Anterior cingulate cortex (tissue), 58 donors: ENCODE data around the gene TNNT2.
A peak's percentile ranks its signal among the peaks of the same experiment; 100 is the strongest.

Experiments
- DNase-seq, 58 donors: peaks; one replicate each; lab custom pipeline; 2025; lab: John Stamatoyannopoulos, UW

Gene TNNT2

GRCh38 chr1:201379733-201380242, 2.3 kb upstream of the TNNT2 start:
- DNase-seq = no peak

DNA sequence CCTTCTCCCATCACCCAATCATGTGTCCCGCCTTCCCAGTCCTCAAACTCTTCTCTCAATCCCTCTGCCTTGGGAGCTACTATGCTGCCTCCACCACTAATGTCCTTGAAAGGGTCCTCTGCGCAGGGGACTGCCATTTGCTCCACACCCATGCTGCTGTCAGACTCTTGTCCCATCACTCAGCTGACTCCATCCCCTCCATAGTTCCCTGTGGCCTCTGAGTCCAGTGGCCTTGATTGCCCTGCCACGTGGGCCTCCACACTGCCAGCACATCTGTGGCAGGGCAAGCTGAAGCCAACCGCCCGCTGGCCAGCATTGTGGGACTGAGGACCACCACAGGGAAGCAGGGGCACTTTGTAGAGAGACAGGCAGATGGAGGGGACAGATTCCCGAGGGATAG, 1.3 kb upstream of the TNNT2 start:
- DNase-seq = no peak

GRCh38 chr1:201376464-201377374, 761 bp downstream of the TNNT2 start:
- DNase-seq = no peak

DNA sequence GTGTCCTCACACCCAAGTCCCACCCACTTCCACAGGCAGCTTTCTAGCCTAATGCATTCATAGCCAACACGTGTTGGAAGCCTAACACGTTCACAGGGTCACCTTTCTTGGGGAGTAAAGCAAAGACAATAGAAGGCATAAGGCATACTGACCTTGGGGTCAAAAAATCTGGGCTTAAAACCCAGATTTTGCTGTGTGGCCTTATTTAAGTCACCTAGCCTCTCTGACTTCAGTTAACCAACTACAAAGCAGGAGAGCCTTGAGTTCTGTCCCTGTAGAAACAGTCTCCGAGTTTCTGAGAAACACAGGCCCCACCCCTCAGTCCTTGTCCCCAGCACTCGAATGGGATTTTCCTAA, 1.4 kb downstream of the TNNT2 start:
- DNase-seq = no peak

DNA sequence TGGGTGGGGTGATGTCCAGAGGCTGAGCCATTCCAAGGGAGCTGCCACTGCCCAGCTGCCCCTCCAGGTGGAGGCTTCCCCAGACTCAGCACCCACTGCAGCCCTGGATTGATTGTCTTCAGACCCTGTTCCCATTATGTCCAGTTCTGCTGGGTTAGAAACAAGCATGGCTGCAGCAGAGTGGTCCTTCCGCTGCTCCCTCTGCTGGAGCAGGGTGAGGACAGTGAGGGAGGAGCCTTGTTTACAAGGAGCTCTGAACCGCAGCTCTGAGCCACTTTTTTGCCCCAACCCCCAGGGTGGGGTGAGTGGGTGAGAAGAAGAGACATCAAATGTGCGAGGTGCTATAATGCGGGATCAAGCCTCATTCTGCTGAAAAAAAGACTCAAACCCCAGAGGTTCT, 2.3 kb downstream of the TNNT2 start:
- no peak for DNase-seq

DNA sequence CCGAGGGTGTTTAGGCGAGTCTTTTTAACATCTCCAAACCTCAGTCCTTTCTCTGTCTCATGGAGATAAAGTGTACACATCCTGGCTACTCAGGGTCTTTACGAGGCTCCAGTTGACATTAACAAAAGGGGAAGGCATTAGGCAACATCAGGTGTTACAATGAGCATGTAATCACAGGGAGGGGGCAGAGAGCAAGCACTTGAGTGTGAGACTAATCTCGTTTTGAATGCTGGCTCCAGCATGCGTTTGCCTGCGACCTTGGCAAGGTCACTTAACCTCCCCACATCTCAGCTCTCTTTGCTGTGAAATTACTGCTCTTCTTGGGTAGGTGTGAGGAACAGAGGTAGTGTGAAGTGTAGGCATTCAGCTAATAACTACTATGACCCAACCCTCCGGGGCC, 3.1 kb downstream of the TNNT2 start:
- no peak for DNase-seq

- no peak for DNase-seq
These were observed 5.7 kb downstream of the TNNT2 start for GRCh38 chr1:201371792-201372191.

DNA sequence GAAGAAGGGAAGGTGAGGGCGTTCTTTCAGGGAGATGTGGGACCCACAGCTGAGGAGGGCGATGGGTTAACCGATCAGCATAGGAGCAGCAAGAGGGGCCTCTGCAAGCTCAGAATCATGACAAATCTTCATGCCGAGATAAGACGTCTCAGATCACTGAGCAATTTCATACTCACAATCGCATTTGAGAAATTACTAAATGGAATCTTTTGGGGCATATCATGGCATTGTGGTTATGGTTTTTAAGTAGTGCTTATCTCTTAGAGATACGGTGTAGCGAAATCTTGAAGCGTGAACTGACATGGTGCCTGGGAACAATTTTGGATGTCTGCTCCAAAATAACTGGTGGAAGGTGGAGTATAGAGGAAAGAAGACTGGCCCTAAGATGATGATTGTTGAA, 6.2 kb downstream of the TNNT2 start:
- DNase-seq = no peak

GRCh38 chr1:201370500-201370899, 7.0 kb downstream of the TNNT2 start:
- DNase-seq = peak in 19 of 58 donors; percentile 5 to 62 (median 23)

- no peak for DNase-seq
These were observed 8.3 kb downstream of the TNNT2 start for GRCh38 chr1:201369209-201369608.

GRCh38 chr1:201366696-201367095, 10.8 kb downstream of the TNNT2 start:
- DNase-seq = no peak

DNA sequence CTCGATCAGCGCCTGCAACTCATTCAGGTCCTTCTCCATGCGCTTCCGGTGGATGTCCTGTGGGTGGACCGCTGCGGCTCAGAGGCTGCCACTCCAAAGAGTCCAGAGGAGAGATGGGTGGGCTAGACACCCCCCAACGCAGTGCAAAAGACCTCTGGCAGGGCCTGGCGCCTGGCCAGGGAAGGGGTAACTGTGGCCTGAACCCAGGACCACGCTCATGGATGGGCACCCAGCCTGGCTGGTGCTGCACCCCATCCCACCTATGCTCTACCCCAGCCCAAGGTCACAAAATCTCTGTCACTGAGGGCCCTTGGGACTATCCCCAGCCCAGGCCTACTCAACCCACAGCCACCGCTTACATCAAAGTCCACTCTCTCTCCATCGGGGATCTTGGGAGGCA, 12.2 kb downstream of the TNNT2 start:
- no peak for DNase-seq

- DNase-seq = peak in 1 of 58 donors; percentile 17
These were observed 12.7 kb downstream of the TNNT2 start for GRCh38 chr1:201364808-201365105.

DNA sequence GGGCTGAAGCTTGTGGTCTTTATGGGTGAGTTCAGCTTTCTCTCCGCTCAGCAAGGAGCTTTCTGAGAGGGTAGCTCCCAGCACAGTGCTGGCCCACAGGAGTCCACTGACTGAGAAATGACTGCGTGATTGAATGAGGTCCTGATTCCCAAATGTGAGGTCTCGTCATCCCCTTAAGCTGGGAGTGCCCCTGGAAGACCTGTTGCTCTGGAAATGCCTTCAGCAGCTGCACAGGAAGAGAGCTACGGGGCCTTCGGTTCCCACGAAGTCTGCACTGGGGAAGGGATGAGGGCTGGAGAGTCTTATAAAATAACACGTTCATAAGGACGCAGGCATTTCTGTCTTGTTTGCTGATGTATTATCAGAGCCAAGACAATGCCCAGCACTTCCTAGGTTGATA, 14.0 kb downstream of the TNNT2 start:
- no peak for DNase-seq

DNA sequence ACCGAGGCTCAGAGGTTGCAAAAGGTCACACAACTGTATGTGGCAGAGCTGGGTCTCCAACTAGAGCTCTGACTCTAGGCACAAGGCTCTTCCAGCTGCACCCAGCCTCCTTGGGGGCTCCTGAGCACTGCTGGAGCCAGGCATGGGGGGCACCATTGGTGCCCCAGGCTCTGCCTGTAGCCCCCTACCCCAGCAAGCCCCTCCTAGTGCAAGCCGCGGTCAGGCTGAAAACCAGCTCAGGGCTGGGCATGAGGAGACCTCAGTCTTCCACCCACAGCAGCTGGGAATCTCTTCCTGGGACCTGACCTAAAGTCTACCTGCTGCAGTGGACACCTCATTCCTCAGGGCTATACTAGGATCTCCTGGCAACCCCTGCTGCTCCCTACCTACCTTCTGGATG, 14.6 kb downstream of the TNNT2 start:
- no peak for DNase-seq

GRCh38 chr1:201361652-201362504, 15.6 kb downstream of the TNNT2 start:
- peak in 24 of 58 donors; percentile 5 to 46 (median 21) for DNase-seq

- no peak for DNase-seq
These were observed 16.4 kb downstream of the TNNT2 start for GRCh38 chr1:201360901-201361651.

DNA sequence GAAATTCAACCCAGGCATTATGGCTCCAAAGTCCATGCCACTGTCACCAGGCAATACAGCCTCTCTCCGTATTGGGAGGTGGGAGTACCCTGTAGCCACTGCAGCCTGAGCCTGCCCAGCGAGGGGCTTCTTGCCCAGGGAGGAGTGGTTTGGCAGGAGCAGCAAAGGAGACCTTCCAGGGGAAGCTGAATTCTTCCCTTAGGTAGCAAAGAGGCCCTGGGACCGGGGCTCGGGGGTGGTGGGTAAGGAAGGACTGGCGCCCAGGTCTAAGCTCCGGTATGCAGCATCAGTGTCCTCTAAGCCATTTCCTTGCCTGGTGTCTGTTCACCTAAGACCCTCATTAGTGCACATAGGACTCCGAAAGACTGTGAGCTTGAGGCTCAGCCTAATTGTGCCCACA, 17.0 kb downstream of the TNNT2 start:
- no peak for DNase-seq

GRCh38 chr1:201359873-201360210, 17.6 kb downstream of the TNNT2 start:
- no peak for DNase-seq

DNA sequence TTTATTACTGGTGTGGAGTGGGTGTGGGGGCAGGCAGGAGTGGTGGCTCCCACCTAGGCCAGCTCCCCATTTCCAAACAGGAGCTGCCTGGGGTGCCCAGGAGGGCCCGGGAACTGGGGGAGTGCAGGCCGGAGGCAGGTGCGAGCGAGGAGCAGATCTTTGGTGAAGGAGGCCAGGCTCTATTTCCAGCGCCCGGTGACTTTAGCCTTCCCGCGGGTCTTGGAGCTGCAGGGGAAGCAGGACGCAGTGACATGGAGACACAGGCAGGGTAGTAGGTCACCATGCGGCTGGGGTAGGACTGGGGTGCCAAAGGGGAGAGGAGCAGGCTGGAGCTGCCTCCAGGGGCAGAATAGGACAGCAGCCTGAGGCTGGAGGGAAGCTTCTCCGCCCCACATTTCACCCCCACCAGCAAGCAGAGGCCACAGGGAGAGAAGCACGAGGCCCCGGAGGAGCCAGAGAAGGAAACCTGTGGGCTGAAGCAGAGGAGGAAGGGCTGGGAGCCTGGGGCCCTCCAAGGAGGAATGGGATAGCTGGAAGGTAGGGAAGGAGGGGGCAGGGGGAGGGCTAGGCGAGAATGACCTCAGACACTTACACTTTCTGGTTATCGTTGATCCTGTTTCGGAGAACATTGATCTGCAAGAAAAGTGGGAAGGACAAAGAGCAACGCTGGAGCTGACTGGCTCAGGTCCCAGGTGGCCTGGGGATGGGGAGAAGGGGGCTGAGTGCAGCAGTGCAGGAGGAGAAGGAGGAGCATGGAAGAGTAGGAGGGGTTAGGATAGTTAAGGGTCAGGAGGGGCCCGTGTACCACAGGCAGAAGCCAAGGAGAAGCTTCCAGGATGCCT, 18.2 kb downstream of the TNNT2 start:
- DNase-seq = no peak
